ENCODE results near the gene METAP2. TPM values are rescaled to one million over a fixed set of nuclear protein-coding genes. Genes with fewer than 3 reads are reported as not detected.

Gene METAP2
- total RNA-seq, 1 donor, result 52.6 TPM

DNA sequence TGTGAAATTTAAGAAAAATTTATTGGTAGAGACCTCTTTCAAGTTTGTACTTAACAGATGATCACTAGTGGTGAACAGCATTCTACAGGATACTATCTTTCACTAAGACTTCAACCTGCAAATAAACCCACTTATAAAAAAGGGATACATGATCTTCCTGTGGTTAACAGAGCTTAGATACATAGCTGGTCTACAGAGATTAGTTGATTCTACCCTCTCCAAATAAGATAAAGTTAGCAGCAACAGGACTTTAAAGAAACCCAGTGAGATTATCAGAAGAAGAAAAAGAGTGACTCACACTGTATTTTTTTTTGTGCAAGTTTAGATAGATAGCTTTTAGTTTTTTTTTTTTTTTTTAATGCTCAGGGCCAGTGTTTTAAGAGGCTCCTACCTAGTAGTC is 42.8 kb downstream of the METAP2 start:
- H3K4me3 ChIP-seq (ENCODE audit: low read length), result no peak overlapping the region
- no peaks in the 10 kb centered on the region for H3K27me3 ChIP-seq (ENCODE audit: insufficient read depth, low read length)
- no peaks in the 10 kb centered on the region for H3K4me1 ChIP-seq (ENCODE audit: insufficient read depth, low read length)
- no peaks in the 10 kb centered on the region for H3K9me3 ChIP-seq (ENCODE audit: low read depth, low read length)

GRCh38 chr12:95517246-95517645 is 43.3 kb downstream of the METAP2 start:
- H3K9me3 ChIP-seq (ENCODE audit: low read depth, low read length), result no peaks in the 10 kb centered on the region
- H3K27me3 ChIP-seq (ENCODE audit: insufficient read depth, low read length), result no peaks in the 10 kb centered on the region
- no peaks in the 10 kb centered on the region for H3K4me1 ChIP-seq (ENCODE audit: insufficient read depth, low read length)
- no peak overlapping the region for H3K4me3 ChIP-seq (ENCODE audit: low read length)

- H3K27me3 ChIP-seq (ENCODE audit: insufficient read depth, low read length), result no peaks in the 10 kb centered on the region
Observed at GRCh38 chr12:95518944-95519343, 45.0 kb downstream of the METAP2 start.

DNA sequence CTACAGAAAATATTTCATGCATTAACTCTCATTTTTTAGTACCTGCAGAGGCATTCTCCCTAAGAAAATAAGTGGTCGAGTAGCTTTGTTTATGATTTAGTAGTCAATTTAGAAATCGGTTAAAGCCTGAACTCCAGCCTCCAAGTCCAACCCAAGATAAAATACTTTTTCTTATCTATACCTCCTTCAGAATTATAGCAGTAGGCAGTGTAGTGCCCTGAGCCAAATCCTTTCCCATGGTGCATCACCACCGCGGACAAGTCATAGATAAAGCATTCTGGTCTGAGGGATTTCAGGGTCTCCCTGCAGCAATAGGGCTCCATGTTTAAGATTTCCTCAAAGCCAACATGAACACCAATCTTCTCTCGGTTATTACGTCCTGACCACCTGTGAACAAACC is 46.9 kb downstream of the METAP2 start:
- Histone ChIP-seq H3K9me3 (ENCODE audit: low read depth, low read length) (no peaks in the 10 kb centered on the region), H3K4me1 (ENCODE audit: insufficient read depth, low read length) (no peaks in the 10 kb centered on the region), H3K4me3 (ENCODE audit: low read length) (no peak overlapping the region), H3K27me3 (ENCODE audit: insufficient read depth, low read length) (no peaks in the 10 kb centered on the region)

More at GRCh38 chr12:95518944-95519343, 45.0 kb downstream of the METAP2 start:
- Histone ChIP-seq H3K4me1 (ENCODE audit: insufficient read depth, low read length) (no peaks in the 10 kb centered on the region), H3K4me3 (ENCODE audit: low read length) (no peak overlapping the region), H3K9me3 (ENCODE audit: low read depth, low read length) (no peaks in the 10 kb centered on the region)

DNA sequence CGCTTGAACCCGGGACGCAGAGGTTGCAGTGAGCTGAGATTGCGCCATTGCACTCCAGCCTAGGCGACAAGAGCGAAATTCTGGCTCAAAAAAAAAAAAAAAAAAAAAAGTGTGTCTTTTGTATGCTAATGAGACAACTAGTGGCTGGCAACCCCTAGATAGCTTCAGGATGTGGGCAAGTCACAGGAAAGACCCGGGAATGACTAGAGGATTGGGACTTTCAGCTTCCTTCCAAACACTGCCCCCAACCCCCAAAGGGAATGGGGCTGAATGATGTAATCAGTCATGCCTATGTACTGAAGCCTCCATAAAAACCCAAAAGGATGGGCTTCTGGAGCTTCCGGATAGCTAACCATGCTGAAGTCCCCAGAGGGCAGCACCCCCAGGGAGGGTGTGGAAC is 48.7 kb downstream of the METAP2 start:
- no peak overlapping the region for H3K4me3 ChIP-seq (ENCODE audit: low read length)

GRCh38 chr12:95528431-95528830 is 54.5 kb downstream of the METAP2 start:
- H3K4me1 ChIP-seq (ENCODE audit: insufficient read depth, low read length), result no peaks in the 10 kb centered on the region
- no peaks in the 10 kb centered on the region for H3K9me3 ChIP-seq (ENCODE audit: low read depth, low read length)
- H3K27me3 ChIP-seq (ENCODE audit: insufficient read depth, low read length), result no peaks in the 10 kb centered on the region
- H3K4me3 ChIP-seq (ENCODE audit: low read length), result no peak overlapping the region

More for the DNA sequence above, 48.7 kb downstream of the METAP2 start:
- Histone ChIP-seq H3K27me3 (ENCODE audit: insufficient read depth, low read length) (no peaks in the 10 kb centered on the region), H3K4me1 (ENCODE audit: insufficient read depth, low read length) (no peaks in the 10 kb centered on the region), H3K9me3 (ENCODE audit: low read depth, low read length) (no peaks in the 10 kb centered on the region)

DNA sequence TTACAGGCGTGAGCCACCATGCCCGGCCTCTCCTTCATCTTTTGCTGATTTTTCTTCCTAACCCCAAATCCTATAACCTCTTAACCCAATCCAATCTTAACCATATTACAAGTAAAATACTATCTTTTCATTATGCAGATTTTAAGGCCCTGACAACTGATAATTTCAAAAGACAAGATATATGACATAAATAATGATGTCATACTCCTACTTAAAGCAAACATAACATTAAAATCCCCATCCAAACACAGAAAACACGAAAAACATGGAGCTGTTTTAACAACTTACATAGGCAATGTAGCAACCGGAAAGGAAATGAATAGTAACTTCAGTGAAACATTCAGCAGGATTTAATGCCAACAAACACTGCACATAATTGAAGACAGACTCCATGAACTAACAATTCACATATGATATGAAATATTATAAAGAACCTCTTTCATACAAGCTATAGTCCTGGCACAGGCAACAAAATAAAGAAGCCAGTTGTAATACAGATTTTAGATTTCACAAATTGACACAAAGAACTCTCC is 55.8 kb downstream of the METAP2 start:
- Histone ChIP-seq H3K9me3 (ENCODE audit: low read depth, low read length) (no peaks in the 10 kb centered on the region), H3K4me1 (ENCODE audit: insufficient read depth, low read length) (no peaks in the 10 kb centered on the region), H3K4me3 (ENCODE audit: low read length) (no peak overlapping the region), H3K27me3 (ENCODE audit: insufficient read depth, low read length) (no peaks in the 10 kb centered on the region)

DNA sequence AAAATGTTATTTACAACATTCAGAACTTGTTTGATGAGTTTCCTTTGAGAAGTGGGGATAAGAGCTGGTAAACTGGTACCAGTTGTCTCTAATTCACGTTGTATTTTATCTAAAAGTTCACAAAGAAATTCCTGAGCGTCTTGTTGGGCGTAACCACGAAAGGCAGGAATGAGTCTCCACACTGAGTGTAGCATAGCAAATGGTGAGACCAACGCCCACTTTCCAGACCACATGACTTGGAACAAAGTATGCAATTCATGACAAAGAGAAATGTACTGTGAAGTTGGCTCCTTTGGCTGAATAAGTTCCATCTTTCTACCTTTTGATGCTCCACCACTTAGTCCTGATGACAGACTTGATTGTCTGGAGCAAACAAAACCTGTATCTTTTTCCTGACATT is 58.9 kb downstream of the METAP2 start:
- H3K27me3 ChIP-seq (ENCODE audit: insufficient read depth, low read length), result no peaks in the 10 kb centered on the region
- H3K4me1 ChIP-seq (ENCODE audit: insufficient read depth, low read length), result no peaks in the 10 kb centered on the region
- no peaks in the 10 kb centered on the region for H3K9me3 ChIP-seq (ENCODE audit: low read depth, low read length)
- H3K4me3 ChIP-seq (ENCODE audit: low read length), result no peak overlapping the region

DNA sequence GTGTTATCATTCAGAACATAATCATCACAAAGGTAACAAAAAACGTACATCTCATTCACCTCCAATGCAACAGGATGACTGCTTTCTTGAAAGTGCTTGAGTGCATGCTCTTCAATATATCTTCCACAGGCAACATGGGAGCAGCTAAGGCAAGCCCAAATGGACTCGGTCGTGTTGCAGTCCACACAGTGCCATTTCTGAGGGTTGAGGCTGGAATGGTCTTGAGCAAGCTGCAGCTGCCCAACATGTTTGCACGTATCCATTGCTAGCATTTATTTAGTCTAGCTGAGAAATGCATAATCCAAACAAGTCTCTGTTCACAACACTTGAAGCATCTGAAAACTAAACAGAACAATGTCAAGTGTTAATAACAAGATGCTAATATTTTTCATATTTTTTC is 60.0 kb downstream of the METAP2 start:
- Histone ChIP-seq H3K9me3 (ENCODE audit: low read depth, low read length) (no peaks in the 10 kb centered on the region), H3K4me1 (ENCODE audit: insufficient read depth, low read length) (no peaks in the 10 kb centered on the region), H3K27me3 (ENCODE audit: insufficient read depth, low read length) (no peaks in the 10 kb centered on the region), H3K4me3 (ENCODE audit: low read length) (no peak overlapping the region)

DNA sequence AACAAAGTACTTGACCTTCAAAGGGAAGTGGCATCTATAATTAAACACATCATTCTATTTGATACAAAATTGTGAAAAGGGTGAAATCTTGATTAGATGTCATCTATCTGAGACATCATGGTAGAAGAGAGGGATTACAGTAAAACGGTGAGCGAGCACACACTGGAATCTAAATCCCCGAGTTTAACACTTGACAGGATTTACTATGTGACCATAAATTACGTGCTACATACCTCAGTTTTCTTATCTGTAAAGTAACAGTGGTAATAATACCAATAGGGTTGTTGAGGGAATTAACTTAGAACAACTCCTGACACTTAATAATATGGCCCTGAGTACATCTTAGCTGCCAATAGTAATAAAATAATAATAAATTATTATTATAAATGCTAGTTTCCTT is 64.1 kb downstream of the METAP2 start:
- H3K4me1 ChIP-seq (ENCODE audit: insufficient read depth, low read length), result no peaks in the 10 kb centered on the region
- H3K4me3 ChIP-seq (ENCODE audit: low read length), result no peak overlapping the region
- no peaks in the 10 kb centered on the region for H3K9me3 ChIP-seq (ENCODE audit: low read depth, low read length)
- H3K27me3 ChIP-seq (ENCODE audit: insufficient read depth, low read length), result no peaks in the 10 kb centered on the region

- Histone ChIP-seq H3K4me3 (ENCODE audit: low read length) (no peak overlapping the region), H3K4me1 (ENCODE audit: insufficient read depth, low read length) (no peaks in the 10 kb centered on the region), H3K27me3 (ENCODE audit: insufficient read depth, low read length) (no peaks in the 10 kb centered on the region), H3K9me3 (ENCODE audit: low read depth, low read length) (no peaks in the 10 kb centered on the region)
Observed at GRCh38 chr12:95538656-95539055, 64.7 kb downstream of the METAP2 start.

- H3K9me3 ChIP-seq (ENCODE audit: low read depth, low read length), result no peaks in the 10 kb centered on the region
- H3K4me3 ChIP-seq (ENCODE audit: low read length), result no peak overlapping the region
- H3K4me1 ChIP-seq (ENCODE audit: insufficient read depth, low read length), result no peaks in the 10 kb centered on the region
- peaks cover 12% of the 10 kb centered on the region for H3K27me3 ChIP-seq (ENCODE audit: insufficient read depth, low read length)
Observed at GRCh38 chr12:95541436-95541835, 67.5 kb downstream of the METAP2 start.

DNA sequence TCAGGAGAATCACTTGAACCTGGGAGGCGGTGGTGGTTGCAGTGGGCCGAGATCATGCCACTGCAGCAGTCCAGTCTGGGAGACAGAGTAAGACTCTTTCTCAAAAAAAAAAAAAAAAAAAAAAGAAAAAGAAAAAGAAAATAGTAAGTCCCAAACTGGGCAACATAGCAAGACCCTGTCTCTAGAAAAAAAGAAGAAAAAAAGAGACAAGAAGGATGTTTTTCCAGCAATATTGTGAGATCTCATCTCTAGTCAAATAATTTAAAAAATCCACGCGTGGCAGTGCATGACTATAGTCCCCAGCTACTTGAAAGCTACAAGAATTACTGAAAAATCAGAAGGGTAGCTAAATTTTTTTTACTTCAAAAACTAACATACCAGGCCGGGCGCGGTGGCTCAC is 69.4 kb downstream of the METAP2 start:
- no peak overlapping the region for H3K4me3 ChIP-seq (ENCODE audit: low read length)
- peaks cover 29% of the 10 kb centered on the region for H3K27me3 ChIP-seq (ENCODE audit: insufficient read depth, low read length)
- H3K9me3 ChIP-seq (ENCODE audit: low read depth, low read length), result no peaks in the 10 kb centered on the region
- H3K4me1 ChIP-seq (ENCODE audit: insufficient read depth, low read length), result peaks cover 9% of the 10 kb centered on the region

DNA sequence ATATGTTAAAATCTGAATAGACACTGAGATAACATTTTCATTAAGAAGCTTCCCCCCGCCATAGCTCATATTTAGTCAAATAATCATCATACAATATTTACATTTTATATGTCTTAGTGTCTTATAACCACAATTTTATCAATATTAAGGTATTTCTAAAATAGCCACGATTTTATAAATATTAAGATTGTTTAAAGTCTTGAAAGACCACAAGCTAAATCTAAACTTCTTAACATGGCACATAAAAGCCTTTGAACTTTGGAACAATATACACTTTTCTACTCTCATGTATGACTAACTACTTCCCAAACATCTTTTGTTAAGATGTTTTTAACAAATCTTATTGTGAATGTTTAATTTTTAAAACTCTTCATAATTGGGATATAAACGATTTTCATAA is 70.8 kb downstream of the METAP2 start:
- H3K9me3 ChIP-seq (ENCODE audit: low read depth, low read length), result no peaks in the 10 kb centered on the region
- H3K27me3 ChIP-seq (ENCODE audit: insufficient read depth, low read length), result peaks cover 37% of the 10 kb centered on the region
- H3K4me3 ChIP-seq (ENCODE audit: low read length), result no peak overlapping the region
- H3K4me1 ChIP-seq (ENCODE audit: insufficient read depth, low read length), result peaks cover 10% of the 10 kb centered on the region

- Histone ChIP-seq H3K9me3 (ENCODE audit: low read depth, low read length) (no peaks in the 10 kb centered on the region), H3K4me3 (ENCODE audit: low read length) (no peak overlapping the region), H3K27me3 (ENCODE audit: insufficient read depth, low read length) (peaks cover 39% of the 10 kb centered on the region), H3K4me1 (ENCODE audit: insufficient read depth, low read length) (peaks cover 10% of the 10 kb centered on the region)
Observed at GRCh38 chr12:95545303-95545702, 71.4 kb downstream of the METAP2 start.

- Histone ChIP-seq H3K27me3 (ENCODE audit: insufficient read depth, low read length) (peaks cover 41% of the 10 kb centered on the region), H3K4me1 (ENCODE audit: insufficient read depth, low read length) (peaks cover 10% of the 10 kb centered on the region), H3K4me3 (ENCODE audit: low read length) (no peak overlapping the region), H3K9me3 (ENCODE audit: low read depth, low read length) (no peaks in the 10 kb centered on the region)
Observed at GRCh38 chr12:95545731-95546490, 72.0 kb downstream of the METAP2 start.

Measured in mononuclear cell (primary cell).